Body of pancreas (tissue), 4 donors: Measurements from ENCODE around the gene LST1. TPM values are rescaled to one million over a fixed set of nuclear protein-coding genes. Genes with fewer than 3 reads are reported as not detected.
A peak's percentile ranks its signal among the peaks of the same experiment; 100 is the strongest.

Experiments used
- ATAC-seq: fragments of 150-250 bp; one replicate; pipeline ENCODE4 v1.9.1; 2016
- DNase-seq, 4 donors: peaks; one replicate each; pipeline ENCODE4 v3.0.0-alpha.2; 2019
- H3K27ac ChIP-seq, 4 donors: fragments of 200-600 bp; sonication (generic); 1 replicate in 3 of 4; 2 replicates in 1 of 4; pipeline versions ENCODE4 v1.5.1 to v1.6.1; 2016 to 2019; ENCODE audit warnings: mild to moderate bottlenecking in 1 of 4, mixed read lengths in 1 of 4, moderate library complexity in 1 of 4
- H3K27me3 ChIP-seq, 2 donors: fragments of 200-600 bp; sonication (generic); one replicate each; pipeline ENCODE4 v1.6.0; 2016; ENCODE audit warnings: mild to moderate bottlenecking in 1 of 2
- H3K36me3 ChIP-seq, 2 donors: fragments of 200-600 bp; sonication (generic); replicated peaks in 1 of 2; 2 replicates each; pipeline ENCODE4 v1.5.1; 2016; ENCODE audit warnings: low read depth in 2 of 2; ENCODE audit not compliant: insufficient read depth in 1 of 2
- H3K4me1 ChIP-seq: fragments of 200-600 bp; sonication (generic); one replicate; pipeline ENCODE4 v1.6.0; 2016
- H3K4me3 ChIP-seq, 2 donors: fragments of 200-600 bp; sonication (generic); 1 replicate in 1 of 2; 2 replicates in 1 of 2; pipeline ENCODE4 v1.5.1; 2016 to 2019
- H3K9me3 ChIP-seq, 3 donors: fragments of 200-600 bp; sonication (generic); 1 replicate in 2 of 3; 2 replicates in 1 of 3; pipeline ENCODE4 v1.5.1; 2016
- POLR2A ChIP-seq, 3 donors: fragments of 450-650 bp; IDR thresholded peaks; one replicate each; pipeline ENCODE4 v1.6.1; 2016; ENCODE audit warnings: antibody characterized with exemption in 3 of 3, mild to moderate bottlenecking in 2 of 3
- WGBS, 2 donors: methylation state at CpG; one replicate each; pipeline ENCODE4 v1.1.5; 2017; 5-methylcytosine and 5-hydroxymethylcytosine counted together
- intact Hi-C: fragments of 100-400 bp; cut with DNase I; formaldehyde crosslinking; loops from one replicate; pipeline ENCODE4 v1.15.1; 2023
- total RNA-seq, 2 donors: library from RNA; depleted of rRNA; stranded (reverse); fragments of >200 nt; gene quantifications; one replicate each; pipeline ENCODE4 v1.1.0, GENCODE V29; 2016
- TF ChIP-seq, protein P1 (sequence below), 7 experiments: fragments of 450-650 bp in 4 of 7; fragments of 200-600 bp in 3 of 7; sonication (generic) in 3 of 7; IDR thresholded peaks; one replicate each; pipeline ENCODE4 v1.5.1; 2016 to 2019; ENCODE audit warnings: antibody characterized with exemption in 7 of 7

LST1 gene
- total RNA-seq, 2 donors from 2014 or later = 2.9 to 6.9 TPM

DNA sequence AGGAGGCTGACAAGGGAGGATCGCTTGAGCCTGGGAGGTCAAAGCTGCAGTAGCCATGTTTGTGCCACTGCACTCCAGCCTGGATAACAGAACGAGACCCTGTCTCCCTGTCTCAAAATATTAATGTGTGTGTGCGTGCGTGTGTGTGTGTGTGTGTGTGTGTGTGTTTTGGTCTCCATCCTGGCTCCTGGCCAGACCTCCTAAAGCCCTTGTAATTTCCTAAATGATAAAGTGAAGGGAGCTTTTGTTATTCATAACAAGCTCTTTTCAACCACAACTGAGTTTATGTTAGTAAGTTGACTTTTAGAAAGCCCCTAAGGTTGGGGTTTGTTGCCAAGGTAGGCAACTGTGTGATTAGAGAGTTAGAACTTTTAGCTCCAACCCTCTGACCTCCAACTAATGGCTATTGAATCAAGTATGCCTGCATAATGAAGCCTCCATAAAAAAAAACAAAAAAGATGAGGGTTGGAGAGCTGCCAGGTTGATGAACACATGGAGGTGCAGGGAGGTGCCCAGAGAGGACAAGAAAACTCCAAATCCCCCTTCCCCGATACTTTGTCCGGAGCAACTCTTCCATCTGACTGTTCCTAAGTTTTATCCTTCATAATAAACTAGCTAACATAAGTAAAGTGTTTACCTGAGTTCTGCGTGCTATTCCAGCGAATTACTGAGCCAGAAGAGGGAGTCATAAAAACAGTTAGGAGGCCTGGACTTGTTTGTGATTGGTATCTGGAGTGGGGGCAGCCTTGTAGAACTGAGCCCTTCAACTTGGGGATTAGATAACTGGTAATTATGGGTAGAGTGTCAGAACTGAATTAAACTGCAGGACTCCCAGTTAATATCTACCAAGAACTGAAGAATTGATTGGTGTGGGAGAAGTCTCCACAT lies 23.7 kb downstream of the LST1 start:
- TF ChIP-seq, protein P1, sequence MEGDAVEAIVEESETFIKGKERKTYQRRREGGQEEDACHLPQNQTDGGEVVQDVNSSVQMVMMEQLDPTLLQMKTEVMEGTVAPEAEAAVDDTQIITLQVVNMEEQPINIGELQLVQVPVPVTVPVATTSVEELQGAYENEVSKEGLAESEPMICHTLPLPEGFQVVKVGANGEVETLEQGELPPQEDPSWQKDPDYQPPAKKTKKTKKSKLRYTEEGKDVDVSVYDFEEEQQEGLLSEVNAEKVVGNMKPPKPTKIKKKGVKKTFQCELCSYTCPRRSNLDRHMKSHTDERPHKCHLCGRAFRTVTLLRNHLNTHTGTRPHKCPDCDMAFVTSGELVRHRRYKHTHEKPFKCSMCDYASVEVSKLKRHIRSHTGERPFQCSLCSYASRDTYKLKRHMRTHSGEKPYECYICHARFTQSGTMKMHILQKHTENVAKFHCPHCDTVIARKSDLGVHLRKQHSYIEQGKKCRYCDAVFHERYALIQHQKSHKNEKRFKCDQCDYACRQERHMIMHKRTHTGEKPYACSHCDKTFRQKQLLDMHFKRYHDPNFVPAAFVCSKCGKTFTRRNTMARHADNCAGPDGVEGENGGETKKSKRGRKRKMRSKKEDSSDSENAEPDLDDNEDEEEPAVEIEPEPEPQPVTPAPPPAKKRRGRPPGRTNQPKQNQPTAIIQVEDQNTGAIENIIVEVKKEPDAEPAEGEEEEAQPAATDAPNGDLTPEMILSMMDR (IDR thresholded peaks at IDR 0.05) = no peak
- TF ChIP-seq POLR2A (IDR thresholded peaks at IDR 0.05) = no peak
- no peaks in the 10 kb centered on the region for H3K4me1 ChIP-seq
- no peak overlapping the region for H3K4me3 ChIP-seq
- 54 to 75% methylated on average over 8 of the region's 8 CpGs for WGBS, 2 donors
- H3K36me3 ChIP-seq = no peaks in the 10 kb centered on the region
- DNase-seq = no peak
- H3K9me3 ChIP-seq = no peaks in the 10 kb centered on the region
- intact Hi-C loops = no loop called here
- H3K27me3 ChIP-seq = no peaks in the 10 kb centered on the region
- H3K27ac ChIP-seq = no peak overlapping the region
- ATAC-seq = no peak

DNA sequence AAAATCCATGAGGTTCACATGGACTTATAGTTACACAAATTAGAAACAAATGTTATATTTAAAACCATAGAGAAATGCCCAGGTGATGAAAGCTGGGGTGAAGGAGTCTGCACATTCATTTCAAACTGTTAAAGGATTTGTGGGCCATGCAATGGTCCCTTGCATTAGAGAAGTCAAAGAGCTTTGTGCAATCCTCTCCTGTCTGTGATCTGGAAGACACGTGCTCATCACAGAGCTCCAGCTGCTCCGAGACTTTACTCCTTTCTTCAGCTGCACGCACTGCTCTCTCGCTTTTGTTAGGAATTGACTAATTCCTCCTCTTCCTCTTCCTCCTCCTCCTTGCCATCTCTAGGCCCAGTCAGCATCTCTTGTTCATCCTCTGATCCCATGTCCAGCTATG lies 24.9 kb downstream of the LST1 start:
- no peak overlapping the region for H3K4me3 ChIP-seq
- 79 to 88% methylated on average over 4 of the region's 4 CpGs for WGBS, 2 donors
- no peaks in the 10 kb centered on the region for H3K9me3 ChIP-seq
- no peak overlapping the region for H3K27ac ChIP-seq
- no peaks in the 10 kb centered on the region for H3K36me3 ChIP-seq
- ATAC-seq = no peak
- no peaks in the 10 kb centered on the region for H3K27me3 ChIP-seq
- H3K4me1 ChIP-seq = no peaks in the 10 kb centered on the region
- TF ChIP-seq POLR2A (IDR thresholded peaks at IDR 0.05) = no peak
- TF ChIP-seq, protein P1 (IDR thresholded peaks at IDR 0.05) = no peak
- DNase-seq = no peak
- intact Hi-C loops = no loop called here

DNA sequence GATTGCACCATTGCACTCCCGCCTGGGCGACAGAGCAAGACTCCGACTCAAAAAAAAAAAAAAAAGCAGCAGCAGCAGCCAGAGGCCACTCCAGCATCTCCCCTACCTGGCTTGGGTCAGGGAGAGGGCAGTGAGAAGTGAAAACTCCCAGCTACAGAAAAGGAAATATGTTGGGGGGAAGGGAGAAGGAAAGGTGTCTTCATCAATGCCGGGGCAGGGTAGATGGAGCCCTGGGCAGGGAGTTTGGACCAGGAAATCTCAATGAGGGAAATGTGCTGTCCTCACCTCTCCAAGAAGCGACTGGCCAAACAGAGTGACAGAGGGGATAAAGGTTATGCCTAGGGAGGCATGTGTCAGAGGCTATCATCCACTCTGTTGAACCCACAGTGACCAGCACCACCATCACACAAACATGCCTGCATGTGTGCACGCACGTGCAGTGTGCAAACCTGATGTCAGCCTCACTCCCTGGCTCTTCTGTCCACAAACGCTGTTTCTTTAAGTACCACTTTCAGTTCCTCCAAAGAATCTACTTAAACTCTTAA lies 28.1 kb downstream of the LST1 start:
- peak in 1 of 4 donors; percentile 18 for DNase-seq
- 71 to 77% methylated on average over 8 of the region's 8 CpGs for WGBS, 2 donors
- Histone ChIP-seq H3K36me3 (no peaks in the 10 kb centered on the region), H3K27me3 (no peaks in the 10 kb centered on the region), H3K4me1 (no peaks in the 10 kb centered on the region), H3K4me3 (no peak overlapping the region), H3K27ac (peak overlapping the region in 1 of 4 donors; percentile 52), H3K9me3 (no peaks in the 10 kb centered on the region)
- TF ChIP-seq, protein P1 (IDR thresholded peaks at IDR 0.05) = no peak
- no peak for TF ChIP-seq POLR2A (IDR thresholded peaks at IDR 0.05)
- no peak for ATAC-seq
- intact Hi-C loops = no loop called here

DNA sequence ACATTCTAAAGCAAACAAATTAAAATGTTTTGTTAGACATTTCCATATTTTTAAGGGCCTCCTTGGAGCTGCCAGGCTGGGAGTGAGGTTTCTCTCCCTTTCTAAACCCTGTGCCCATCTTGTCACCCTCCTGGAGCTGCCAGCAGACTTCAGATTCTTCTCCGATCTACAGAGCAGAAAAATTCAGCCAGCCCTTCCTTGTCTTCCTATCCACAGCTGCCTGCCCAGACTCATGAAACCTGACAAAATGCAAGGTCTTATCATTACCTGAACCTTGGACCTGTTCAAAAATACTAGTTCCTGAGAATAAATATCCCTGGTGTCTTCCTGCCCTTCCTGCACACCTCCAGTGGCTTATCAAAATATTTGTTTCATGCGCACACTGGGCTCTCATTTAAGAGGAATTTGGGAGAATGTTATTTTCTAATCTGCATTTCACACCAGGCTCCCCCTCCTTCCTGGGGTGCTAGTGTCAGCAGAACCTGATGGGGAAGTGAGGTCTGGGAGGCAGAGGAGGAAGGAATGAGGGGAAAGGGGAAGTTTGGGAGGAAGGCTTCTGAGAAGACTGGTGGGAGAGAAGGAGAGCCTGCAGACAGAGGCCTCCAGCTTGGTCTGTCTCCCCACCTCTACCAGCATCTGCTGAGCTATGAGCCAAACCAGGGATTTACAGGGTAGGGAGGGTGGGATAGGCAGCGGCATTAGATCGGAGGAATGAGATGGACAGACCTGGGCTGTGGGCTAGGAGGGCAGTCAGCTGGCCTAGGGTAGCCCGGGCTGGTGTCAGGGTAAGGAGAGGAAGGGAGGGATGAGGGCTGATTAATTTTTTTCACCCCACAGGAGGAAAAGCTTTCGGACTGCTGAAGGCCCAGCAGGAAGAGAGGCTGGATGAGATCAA lies 28.9 kb downstream of the LST1 start, which contains the start of gene AIF1:
Gene AIF1 (plus strand): TSS at position 551 of the 895 bp plus-strand sequence. CDS start 96 bp downstream, at position 647.
- peaks cover 4% of the 10 kb centered on the region for H3K4me1 ChIP-seq
- TF ChIP-seq POLR2A (IDR thresholded peaks at IDR 0.05) = no peak
- TF ChIP-seq, protein P1 (IDR thresholded peaks at IDR 0.05) = no peak
- H3K4me3 ChIP-seq = no peak within 1 kb of the TSS
- H3K27me3 ChIP-seq = no peaks in the 10 kb centered on the region
- H3K9me3 ChIP-seq = no peaks in the 10 kb centered on the region
- peak within 1 kb of the TSS in 2 of 4 donors; percentile 8 to 53 for H3K27ac ChIP-seq
- peak in 1 of 4 donors; percentile 40 for DNase-seq
- WGBS, 2 donors = 55 to 69% methylated on average over 6 of the region's 6 CpGs
- no peaks in the 10 kb centered on the region for H3K36me3 ChIP-seq
- intact Hi-C loops = no loop called here
- no peak for ATAC-seq
